NCI-H2107 (cell line): ENCODE results near the gene COQ4.

Experiments used
- DNase-seq: peaks from one replicate; lab custom pipeline; 2025; lab: John Stamatoyannopoulos, UW

COQ4 gene

DNA sequence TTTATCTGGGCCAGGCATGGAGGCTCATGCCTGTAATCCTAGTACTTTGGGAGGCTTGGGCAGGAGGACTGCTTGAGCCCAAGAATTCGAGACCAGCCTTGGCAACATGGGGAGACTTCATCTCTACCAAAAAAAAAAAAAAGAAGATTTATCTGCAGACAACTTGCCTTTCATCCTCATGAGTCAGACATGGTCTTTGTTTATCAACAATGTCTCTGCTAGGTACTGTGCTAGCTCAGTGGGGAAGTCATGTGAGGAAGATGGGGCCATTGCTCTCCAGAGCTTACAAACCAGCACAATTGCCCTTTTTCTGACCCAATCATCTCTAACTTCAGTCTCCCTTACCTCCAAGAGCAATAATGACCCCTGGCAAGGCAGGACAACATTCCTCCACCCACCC, 50.1 kb downstream of the COQ4 start:
- no peak for DNase-seq

- no peak for DNase-seq
These were observed 51.6 kb downstream of the COQ4 start for GRCh38 chr9:128374221-128374675.

DNA sequence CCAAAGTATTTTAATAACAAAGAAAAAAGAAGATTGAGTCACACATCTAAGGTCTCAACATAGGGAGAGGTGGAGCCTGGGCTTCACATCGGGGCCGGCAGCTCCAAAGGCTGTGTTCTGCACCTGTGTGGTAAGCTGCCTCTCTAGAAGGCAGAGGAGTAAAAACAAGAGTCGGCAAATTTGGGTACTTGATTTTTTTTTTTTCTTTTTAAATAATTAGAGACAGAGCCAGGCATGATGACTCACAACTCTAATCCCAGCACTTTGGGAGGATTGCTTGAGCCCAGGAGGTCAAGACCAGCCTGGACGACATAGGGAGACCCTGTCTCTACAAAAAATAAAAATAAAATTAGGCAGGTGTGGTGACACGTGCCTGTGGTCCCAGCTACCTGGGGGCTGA, 53.2 kb downstream of the COQ4 start:
- DNase-seq, result no peak

DNA sequence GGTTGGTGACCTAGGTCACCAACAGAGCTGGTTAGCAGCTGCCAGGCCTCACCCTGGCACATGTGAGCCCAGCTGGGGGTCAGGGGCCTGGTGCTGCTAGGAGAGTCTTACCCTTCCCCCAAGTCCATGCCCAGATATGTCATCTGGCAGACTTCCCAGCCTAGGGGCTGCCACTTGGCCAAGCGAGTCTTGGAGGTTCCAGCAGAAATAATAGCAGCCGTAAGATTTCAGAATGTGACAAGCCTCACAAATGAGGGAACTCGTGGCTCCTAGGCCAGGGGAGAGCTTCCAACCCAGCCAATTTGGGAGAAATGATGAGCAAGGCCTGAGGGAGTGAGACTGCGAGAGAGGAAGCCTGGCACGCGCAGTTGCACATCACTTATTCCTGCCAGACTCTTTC, 59.6 kb downstream of the COQ4 start:
- no peak for DNase-seq

DNA sequence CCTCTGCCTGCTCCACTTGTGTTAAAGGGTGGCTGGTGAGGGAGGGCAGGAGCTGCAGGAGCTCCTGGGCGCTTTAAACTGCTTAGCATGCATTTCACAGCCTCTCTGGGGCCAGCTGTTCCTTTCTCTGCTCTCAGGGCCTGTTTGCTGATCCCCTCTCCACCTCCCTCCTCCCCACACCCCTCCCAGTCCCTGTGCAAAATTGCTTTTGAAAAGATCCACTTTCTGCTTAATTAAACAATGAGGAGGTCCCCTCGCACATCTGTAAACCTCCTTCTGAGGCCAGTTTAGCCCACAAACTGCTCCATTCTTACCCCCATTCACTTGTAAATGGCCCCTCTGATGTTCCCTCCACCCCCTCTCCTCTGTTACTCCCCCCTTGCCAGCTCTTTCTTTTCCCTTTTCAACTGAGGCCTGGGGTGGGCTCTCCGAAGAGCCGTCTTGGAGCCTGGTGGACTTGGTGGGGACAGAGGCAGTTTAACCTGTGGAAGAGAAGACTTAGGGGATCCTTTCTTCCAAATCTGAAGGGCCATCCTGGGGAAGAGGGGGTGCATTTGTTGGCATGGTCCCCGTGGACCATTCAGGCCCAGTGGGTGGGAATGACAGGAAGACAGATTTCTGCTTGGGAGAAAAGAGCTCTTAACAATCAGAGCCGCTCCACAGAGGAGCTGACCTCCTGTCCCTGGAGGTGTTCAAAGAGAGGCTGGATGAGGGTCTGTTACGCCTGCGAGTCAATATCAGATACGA, 60.5 kb downstream of the COQ4 start:
- no peak for DNase-seq
